Colonic mucosa (tissue), 4 donors: Measurements from ENCODE around the gene CNOT8. TPM values are rescaled to one million over a fixed set of nuclear protein-coding genes. Genes with fewer than 3 reads are reported as not detected.

ENCODE experiments used
- DNase-seq: peaks from one replicate; pipeline ENCODE4 v3.0.0-alpha.2; 2020
- H3K27ac ChIP-seq: fragments of 200-600 bp; one replicate; pipeline ENCODE4 v1.8.0; 2021
- H3K27me3 ChIP-seq: fragments of 200-600 bp; one replicate; pipeline ENCODE4 v1.8.0; 2021
- H3K36me3 ChIP-seq: fragments of 200-600 bp; one replicate; pipeline ENCODE4 v1.8.0; 2021
- H3K4me1 ChIP-seq: fragments of 200-600 bp; one replicate; pipeline ENCODE4 v1.8.0; 2021; ENCODE audit warnings: mild to moderate bottlenecking
- H3K4me3 ChIP-seq: fragments of 200-600 bp; one replicate; pipeline ENCODE4 v1.8.0; 2021
- H3K9ac ChIP-seq, 2 donors: one replicate each; pipeline ENCODE4 v1.7.0; 2013; ENCODE audit warnings: control low read depth in 2 of 2, low read depth in 2 of 2, low read length in 2 of 2
- H3K9me3 ChIP-seq: fragments of 200-600 bp; one replicate; pipeline ENCODE4 v1.8.0; 2021
- CTCF ChIP-seq: fragments of 200-600 bp; IDR thresholded peaks from one replicate; pipeline ENCODE4 v1.8.0; 2022; ENCODE audit warnings: antibody characterized with exemption, mild to moderate bottlenecking
- intact Hi-C: fragments of 100-400 bp; cut with DNase I; formaldehyde crosslinking; loops from one replicate; pipeline ENCODE4 v1.14.1; 2022
- total RNA-seq, 2 donors: library from RNA; stranded (reverse); fragmentation: NEBNext Ultra II Directional in 1 of 2; extraction: Animal tissue kit (Norgen Biotek cat#: 25700) in 1 of 2; gene quantifications; one replicate each; pipeline ENCODE4 v1.2.1, GENCODE V29; 2021
- donor health status: healthy.
- donor health status: DM: no; HTN: no; CAD: no.
- donor health status: DM: no; HTN: no; CAD: no.

The CNOT8 gene
- 10 to 100 TPM; 64.0 to 84.0 TPM for total RNA-seq

DNA sequence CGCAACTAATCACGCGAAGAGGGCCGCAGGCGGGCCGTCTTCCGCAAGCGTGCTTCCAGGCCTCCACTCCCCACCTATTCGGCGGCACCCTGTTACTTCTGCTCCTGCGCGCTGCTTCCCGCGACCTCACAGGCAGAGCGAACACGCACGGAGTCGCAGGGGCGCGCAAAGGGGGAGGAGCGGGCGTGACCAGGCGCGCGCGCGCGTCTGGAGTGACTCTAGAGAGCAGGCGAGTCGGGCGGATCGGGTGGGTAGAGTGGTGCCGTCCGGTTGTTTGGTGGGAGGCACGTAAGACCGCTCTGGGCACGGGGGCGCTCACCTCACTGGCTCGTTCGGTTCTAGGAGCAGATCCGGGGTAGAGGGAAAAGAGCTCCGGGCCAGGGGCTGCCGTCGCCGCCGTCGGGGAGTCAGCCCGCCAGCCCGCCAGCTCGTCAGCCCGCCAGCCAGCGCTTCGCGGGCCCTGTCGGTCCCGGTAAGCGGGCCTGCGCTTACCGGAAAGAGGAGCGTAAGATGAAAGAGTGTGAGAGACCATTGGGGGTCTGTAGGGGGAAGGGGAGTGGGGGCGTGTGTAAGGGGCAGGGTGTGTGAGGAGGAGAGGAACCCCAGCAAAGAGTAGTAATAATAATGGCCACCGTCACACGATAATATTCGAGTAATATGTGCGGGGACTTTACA lies at the start of gene CNOT8:
Gene CNOT8, plus strand, starts transcription at position 331 of the 675 bp plus-strand sequence. CDS start 4,652 bp downstream, outside the sequence.
- intact Hi-C loops: no loop called here
- Histone ChIP-seq H3K27me3 (no peaks in the 10 kb centered on the region), H3K27ac (peak within 1 kb of the TSS; percentile 99), H3K9me3 (no peaks in the 10 kb centered on the region), H3K36me3 (no peaks in the 10 kb centered on the region), H3K4me3 (peak within 1 kb of the TSS; percentile 78), H3K4me1 (peaks cover 12% of the 10 kb centered on the region), H3K9ac (peak within 1 kb of the TSS; percentile 84 to 93)
- no peak for TF ChIP-seq CTCF
- peak; percentile 99 for DNase-seq

DNA sequence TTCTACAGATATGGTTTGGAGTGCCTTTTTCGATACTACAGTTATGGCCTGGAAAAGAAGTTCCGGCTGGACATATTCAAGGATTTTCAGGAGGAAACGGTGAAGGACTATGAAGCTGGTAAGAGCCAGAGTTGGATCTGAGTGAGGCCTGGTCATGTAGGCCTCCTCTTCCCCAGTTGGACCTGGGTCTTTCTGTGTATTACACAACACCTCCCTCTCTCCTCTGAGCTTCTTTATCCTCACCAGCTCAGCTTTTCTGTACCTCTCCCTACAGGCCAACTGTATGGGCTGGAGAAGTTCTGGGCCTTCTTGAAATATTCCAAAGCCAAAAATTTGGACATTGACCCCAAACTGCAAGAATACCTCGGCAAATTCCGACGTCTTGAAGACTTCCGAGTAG lies 47.2 kb upstream of the CNOT8 start:
- no peaks in the 10 kb centered on the region for H3K9me3 ChIP-seq
- H3K9ac ChIP-seq: no peak overlapping the region
- H3K4me1 ChIP-seq: no peaks in the 10 kb centered on the region
- H3K4me3 ChIP-seq: no peak overlapping the region
- DNase-seq: no peak
- no peaks in the 10 kb centered on the region for H3K27me3 ChIP-seq
- intact Hi-C loops: no loop called here
- peaks cover 10% of the 10 kb centered on the region for H3K36me3 ChIP-seq
- TF ChIP-seq CTCF: no peak
- no peak overlapping the region for H3K27ac ChIP-seq

DNA sequence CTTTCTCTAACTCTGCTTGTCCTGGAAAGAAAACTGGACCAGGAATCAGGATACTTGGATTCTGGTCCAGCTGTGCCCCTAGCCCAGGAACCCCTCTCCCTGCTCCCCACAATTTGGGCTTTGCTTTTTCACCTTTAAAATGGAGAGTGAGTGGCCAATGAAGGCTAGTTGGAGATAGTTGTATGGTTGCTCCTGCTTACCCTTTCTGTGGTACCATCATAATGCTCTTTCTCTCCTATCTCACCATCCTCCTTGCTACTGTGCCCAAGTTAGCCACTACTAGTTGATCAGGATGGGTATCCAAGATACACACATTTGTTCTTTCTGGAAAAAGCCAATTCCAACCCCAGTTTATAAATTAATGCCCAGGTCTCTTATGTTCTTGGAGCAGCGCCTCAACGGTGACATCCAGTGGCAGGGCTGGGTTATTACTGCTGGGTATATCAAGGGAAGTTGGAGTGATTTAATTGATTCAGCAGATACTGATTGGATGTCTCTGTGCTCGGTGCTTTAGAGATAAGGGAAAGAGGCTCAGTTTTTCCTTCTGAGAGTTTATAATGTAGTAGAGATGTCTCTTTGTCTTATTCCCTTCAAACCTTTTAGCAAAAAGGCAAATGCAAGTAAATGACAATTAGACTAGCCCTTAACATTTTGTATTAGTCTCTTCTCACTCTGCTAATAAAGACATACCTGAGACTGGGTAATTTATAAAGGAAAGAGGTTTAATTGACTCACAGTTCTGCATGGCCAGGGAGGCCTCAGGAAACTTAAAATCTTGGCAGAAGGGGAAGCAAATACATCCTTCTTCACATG lies 46.6 kb upstream of the CNOT8 start:
- Histone ChIP-seq H3K36me3 (peaks cover 10% of the 10 kb centered on the region), H3K4me1 (no peaks in the 10 kb centered on the region), H3K27ac (no peak overlapping the region), H3K9me3 (no peaks in the 10 kb centered on the region), H3K9ac (no peak overlapping the region), H3K4me3 (no peak overlapping the region), H3K27me3 (no peaks in the 10 kb centered on the region)
- TF ChIP-seq CTCF: peak; percentile 86
- DNase-seq: peak; percentile 59
- intact Hi-C loops: loop anchor here (2.0 kb wide), 1 partner anchor 161 kb away; no protein-coding TSS in a partner anchor

- intact Hi-C loops: loop anchor here (2.0 kb wide), 1 partner anchor 162 kb away; no protein-coding TSS in a partner anchor
- H3K4me1 ChIP-seq: no peaks in the 10 kb centered on the region
- H3K4me3 ChIP-seq: no peak overlapping the region
- no peak overlapping the region for H3K27ac ChIP-seq
- no peak overlapping the region for H3K9ac ChIP-seq
- H3K27me3 ChIP-seq: no peaks in the 10 kb centered on the region
- H3K36me3 ChIP-seq: peaks cover 9% of the 10 kb centered on the region
- no peaks in the 10 kb centered on the region for H3K9me3 ChIP-seq
- TF ChIP-seq CTCF: no peak
- DNase-seq: no peak
These were observed 45.3 kb upstream of the CNOT8 start for GRCh38 chr5:154813158-154813557.

DNA sequence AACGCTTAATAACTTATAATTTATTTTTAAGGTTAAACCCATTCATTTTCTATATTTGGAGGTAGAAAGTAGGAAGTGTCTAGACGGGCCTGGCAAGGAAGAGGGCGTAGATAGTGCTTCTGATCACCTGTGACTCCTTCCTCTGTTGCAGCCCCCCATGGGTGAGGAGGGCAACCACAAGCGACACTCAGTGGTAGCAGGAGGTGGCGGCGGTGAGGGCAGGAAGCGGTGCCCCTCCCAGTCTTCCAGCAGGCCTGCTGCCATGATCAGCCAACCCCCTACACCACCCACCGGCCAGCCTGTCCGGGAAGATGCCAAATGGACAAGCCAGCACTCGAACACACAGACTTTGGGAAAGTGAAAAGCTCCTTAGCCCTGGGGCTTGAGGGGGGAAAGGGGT lies 44.7 kb upstream of the CNOT8 start:
- H3K4me1 ChIP-seq: no peaks in the 10 kb centered on the region
- intact Hi-C loops: loop anchor here (2.0 kb wide), 1 partner anchor 163 kb away; no protein-coding TSS in a partner anchor
- H3K9me3 ChIP-seq: no peaks in the 10 kb centered on the region
- peaks cover 5% of the 10 kb centered on the region for H3K36me3 ChIP-seq
- TF ChIP-seq CTCF: no peak
- no peak overlapping the region for H3K9ac ChIP-seq
- no peak for DNase-seq
- H3K27ac ChIP-seq: no peak overlapping the region
- no peaks in the 10 kb centered on the region for H3K27me3 ChIP-seq
- H3K4me3 ChIP-seq: no peak overlapping the region
